ENCODE data around the gene PEX3.
"Not testable (repeated sequence)": the region's sequence is repeated elsewhere in the genome, so short reads cannot be mapped to it uniquely, and the experiment has no call there.

The PEX3 gene

DNA sequence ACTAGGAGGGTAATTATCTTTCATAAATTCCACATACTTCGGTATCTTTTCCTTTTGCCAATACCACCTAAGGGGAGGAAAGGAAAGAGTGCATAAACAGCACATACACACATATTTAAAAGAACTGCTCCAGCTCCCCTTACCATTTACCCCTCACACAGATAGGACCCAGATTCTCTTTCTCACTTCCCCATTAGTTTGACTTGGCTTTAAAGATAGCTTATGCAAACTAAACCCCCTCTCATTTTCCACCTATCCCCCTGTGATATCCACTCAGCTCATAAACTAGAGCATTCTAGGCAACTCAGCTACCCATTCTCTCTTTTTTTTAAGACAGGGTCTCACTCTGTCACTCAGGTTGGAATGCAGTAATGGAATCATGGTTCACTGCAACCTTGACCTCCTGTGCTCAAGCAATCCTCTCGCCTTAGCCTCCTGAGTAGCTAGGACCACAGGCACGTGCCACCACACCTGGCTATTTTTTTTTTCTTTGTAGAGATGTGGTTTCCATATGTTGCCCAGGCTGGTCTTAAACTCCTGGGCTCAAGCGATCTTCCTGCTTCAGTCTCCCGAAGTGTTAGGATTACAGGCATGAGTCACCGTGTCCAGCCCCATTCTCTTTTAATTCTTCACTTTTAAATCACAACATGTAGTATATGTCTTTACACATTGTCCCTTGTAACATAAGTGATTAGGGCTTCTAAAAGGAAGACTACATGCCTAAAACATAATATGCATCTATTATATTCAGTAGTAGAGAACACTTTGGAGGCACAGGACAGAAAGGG is 56.9 kb downstream of the PEX3 start:
- no peak for DNase-seq

DNA sequence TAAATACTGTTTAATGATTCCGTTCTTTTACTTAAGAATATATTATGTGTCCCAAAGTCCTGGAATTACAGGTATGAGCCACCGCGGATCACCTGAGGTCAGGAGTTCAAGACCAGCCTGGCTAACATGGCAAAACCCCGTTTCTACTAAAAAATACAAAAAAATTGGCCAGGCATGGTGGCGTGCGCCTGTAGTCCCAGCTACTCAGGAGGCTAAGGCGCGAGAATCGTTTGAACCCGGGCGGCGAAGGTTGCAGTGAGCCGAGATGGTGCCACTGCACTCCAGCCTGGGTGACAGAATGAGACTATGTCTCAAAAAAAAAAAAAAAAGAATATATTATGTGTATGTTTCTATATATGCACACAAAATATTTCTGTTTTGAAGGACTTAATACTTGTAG is 59.7 kb downstream of the PEX3 start:
- DNase-seq: not testable (repeated sequence)

DNA sequence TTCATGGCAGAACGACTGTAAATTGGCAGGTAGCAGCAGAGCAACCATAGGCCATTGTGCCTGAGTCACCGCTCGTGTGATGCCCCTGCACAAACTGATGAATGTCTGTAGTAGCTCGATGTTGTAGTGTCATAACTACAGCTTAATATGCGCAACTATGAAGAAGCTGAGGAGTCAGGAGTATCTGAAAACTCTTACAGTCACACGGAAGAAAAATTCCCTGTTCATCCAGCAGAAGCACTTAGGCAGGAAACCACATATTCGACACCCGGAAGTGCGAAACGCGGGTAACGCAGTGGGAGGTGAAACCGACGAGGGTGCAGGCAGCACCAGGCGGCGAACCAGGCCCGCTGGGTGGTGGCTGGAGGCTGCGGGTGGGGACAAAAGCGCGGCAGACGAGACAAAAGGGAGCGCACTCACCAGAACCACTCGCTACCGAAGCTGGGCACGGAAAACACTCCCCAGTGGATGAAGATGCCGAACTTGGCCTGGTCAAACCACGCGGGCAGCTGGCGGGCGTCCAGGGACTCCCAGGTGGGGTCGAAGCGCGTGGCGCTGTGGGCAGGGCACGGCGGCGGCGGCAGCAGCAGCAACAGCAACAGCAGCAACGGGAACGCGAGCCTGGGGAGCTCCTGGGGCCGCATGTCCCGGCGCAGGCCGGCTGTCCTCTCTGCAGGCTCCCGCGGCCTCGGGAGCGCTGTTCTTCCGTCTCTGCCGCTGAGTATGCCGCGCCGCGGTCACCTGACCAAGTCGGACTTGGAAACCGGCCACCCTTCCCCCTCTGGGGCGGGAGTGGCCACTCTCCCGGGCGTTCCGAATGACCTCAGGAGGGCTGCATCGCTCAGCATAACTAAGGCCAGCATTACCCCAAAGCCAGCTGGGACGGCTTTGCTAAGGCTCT is 60.6 kb downstream of the PEX3 start, which contains the start of gene FUCA2:
Gene FUCA2 (minus strand): TSS at position 730 of the 901 bp plus-strand sequence. CDS start 86 bp downstream, at position 644.
- peak; percentile 56 to 60 for DNase-seq

DNA sequence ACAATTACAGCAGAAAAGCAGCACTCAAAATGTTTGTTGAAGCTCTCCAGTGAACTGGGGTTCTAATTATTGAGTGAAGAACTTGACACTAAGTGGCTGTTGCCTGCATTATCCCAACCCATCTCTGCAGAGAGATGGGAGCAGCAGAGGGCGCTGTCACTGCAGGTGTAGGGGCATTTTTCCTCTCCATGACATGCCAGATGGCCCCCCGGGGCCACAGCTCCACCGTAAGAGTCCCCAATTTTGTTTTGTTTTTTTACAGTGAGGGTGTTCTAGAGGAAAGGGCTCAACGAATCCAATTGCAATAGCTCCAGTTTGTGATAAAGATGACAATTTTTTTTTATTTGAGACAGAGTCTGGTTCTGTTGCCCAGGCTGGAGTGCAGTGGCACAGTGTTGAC is 62.8 kb downstream of the PEX3 start:
- DNase-seq: peak; percentile 18 to 34

DNA sequence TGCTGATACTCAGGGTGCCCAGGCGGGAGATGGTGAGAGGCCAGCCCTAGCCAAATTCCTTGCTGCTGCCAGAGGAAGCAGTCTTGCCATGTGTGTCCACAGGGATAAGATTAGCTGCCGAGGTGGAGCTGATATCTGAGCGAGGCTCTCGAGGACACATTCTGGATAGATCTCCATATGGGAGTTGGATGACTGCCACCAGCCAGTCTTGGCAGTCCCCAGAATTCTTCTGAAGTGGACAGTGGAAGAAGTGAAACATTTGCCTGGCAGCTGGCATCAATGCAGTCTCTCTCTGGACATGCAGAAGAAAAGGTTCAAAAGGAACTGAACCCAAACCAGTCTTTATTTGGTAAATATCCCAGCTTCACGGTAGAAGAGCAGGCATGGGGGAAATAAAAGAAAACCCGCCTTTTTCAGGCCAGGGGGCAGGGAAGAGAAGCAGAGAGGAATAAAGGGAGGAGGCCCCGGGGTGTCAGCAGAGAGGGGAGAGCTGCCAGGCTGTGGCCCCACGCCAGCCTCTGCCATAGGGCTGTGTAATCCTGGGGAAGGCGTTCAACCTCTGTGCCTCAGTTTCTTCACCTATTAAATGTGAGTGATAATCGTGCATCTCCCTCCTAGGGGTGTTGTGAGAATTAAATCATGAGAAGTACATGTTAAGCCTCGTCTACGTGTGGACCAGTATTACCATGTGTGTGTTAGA is 64.6 kb downstream of the PEX3 start:
- DNase-seq: no peak

DNA sequence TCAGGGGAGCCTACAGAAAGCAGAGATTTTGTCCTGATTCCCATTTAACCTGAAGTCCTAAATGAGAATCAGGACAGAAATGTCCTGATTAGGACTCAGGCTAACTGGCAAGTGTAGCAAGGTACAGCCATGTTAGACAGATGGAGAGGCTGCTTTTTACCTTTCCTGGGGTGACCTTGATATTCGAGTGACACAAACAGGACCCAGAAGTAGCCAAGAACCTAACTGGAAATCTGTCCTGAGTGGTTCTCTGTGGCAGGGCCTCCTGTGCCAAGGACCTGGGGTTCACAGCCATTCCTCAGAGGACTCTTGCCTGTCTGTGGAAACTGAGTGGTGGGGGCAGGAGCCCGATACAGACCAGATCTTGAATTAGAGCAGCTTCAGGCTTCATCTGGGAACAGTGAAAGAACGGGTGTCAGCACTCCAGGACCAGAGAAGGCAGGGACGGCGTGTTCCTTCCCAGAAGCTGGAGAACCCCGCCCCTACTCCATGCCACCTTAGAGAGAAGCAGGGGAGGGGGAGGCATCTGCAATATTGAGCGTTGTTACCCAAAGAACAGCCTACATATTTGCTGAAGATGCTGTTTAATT is 65.3 kb downstream of the PEX3 start:
- no peak for DNase-seq

DNA sequence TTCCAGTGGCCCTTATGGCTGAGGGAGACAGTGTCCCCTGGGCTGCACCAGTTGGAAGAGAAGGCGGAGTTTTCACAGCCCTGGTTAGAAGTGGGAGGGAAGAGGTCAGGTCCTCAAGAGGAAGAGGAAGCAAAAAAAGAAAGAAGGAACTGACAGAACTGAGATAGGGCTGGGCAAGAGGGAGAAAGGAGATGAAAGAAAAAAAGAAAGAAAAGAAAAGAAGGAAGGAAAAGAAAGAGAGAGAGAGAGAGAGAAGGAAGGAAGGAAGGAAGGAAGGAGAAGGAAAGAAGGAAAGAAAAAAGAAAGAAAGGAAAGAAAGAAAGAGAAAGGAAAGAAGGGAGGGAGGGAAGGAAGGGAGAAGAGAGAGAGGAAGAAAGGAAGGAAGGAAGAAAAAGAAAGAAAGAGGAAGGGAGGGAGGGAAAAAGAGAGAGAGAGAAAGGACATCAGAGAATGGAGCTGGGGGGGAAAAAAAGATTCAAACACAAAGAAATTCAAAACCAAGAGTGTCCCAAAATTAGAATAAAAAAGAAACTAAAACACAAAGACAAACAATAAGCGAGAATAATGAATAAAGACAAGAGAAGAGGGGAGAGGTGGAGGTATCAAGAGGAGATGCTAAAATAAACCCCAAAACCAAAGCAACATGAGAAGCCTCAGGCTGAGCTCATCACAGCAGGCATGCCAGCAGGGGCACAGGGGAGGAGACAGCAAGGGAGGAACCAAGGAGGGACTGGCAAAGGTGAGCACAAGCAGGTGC is 66.3 kb downstream of the PEX3 start:
- DNase-seq: no peak

DNA sequence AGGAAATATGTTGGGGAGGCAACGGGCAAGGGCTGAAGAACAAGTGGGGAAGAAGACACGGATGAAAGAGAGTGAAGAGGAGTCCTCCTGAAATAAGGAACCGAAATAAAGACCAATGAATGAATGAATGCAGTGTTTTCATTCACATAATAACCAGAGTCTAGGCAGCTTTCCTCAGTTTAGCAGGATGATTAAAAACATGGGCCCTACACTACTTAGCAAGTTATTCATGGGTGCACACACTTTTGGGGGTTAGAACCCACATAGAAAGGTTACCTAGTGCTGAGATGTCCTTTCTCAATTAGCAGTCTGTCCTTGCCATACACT is 66.8 kb downstream of the PEX3 start:
- DNase-seq: no peak

DNA sequence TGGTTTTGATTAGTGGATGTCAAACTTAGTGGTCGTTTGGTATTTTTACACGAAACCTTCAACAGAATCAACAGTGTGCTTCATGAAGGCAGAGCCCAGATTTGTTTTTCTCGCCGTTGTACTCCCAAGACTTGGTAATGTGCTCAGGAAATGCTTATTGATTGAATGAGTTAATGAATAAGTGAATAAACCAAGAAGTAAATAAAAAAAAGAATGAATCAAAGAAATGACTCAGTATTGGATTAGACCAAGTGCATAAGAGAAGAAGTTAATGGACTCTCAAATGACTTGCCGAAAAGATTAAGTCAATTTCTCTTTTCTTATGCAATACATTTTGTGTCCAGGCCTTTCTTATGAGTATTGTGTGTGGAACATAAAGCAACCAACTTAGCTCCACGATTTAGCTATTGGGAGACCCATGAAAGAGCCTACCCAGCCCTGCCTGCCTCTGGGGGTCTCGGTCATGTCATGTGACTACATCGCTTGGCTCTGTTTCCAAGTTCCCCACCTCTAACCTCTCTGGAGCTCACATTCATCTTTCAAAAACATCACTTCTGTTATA is 71.5 kb downstream of the PEX3 start:
- DNase-seq: no peak

DNA sequence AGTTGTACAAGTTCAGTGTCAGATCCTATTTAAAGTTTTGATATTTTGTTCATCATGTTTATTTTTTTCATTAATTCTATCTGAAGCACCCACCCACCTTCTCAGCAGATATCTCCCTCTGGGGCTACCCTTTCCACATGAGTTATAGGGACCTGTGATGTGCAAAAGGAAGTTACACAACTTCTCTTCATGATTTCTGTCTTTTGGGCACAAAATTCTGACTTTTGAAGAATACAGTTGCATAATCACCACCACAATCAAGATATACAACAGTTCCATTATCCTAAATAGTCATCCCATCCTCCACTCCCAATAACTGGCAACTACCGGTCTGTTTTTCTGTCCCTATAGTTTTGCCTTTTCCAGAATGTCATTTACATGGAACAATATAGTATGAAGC is 74.8 kb downstream of the PEX3 start:
- no peak for DNase-seq

DNA sequence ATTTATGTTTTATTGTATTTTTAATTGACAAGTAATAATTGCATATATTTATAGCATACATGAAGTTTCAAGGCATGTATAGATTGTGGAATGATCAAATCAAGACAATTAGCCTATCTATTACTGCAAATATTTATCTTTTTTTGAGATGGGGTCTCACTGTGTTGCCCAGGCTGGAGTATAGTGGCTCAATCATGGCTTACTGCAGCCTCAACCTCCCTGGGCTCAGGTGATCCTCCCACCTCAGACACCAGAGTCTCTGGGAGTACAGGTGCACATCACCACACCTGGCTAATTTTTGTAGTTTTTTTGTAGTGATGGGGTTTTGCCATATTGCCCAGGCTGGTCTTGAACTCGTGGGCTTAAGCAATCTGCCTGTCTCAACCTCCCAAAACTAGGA is 77.1 kb downstream of the PEX3 start:
- DNase-seq: no peak

DNA sequence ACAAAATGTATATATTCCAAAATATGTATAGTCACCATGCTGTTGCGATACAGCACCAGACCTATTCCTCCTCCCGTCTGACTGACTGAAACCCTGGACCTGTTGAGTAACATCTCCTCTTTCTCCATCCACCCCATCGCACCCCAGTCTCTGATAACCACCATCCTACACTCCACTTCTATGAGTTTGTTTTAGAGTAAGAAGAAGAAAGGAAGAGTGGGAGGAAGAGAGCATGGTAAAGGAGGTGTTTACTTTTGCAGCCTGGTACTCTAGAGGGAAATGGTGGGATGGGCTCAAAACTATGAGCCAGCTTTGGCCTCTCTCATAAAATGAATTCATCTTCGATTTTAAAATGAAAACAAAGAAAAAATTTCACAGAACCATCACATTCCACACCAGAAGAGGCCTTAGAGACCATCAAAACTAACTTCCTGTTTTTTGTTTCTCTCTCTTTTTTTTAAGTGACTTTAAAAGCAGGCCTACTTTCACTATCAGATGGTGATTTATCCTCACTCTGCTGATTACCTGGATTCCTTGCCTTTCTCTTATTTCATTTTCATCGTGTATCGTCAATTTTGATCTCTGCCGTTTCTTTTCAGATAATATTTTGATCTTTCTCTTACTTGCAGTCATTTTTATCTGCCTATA is 77.7 kb downstream of the PEX3 start:
- DNase-seq: no peak

DNA sequence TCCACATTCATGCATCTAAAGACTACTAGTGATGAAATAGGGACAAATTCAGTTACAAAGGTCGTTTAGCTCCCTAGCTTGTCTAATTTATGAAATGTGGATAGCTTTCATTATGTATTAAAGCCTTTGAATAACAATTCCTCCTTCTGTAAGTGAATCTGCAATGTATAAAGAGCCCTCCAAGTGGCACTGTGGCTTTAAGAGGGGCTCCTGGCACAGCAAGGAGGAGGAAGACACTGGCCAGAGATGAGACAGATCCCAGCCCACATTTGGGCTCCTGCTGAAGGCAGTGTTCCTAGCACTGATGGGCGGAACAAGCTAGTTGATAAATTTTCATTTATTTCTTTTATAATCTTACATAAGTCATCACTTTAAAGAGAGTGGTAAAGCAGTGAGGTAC is 78.5 kb downstream of the PEX3 start:
- no peak for DNase-seq

DNA sequence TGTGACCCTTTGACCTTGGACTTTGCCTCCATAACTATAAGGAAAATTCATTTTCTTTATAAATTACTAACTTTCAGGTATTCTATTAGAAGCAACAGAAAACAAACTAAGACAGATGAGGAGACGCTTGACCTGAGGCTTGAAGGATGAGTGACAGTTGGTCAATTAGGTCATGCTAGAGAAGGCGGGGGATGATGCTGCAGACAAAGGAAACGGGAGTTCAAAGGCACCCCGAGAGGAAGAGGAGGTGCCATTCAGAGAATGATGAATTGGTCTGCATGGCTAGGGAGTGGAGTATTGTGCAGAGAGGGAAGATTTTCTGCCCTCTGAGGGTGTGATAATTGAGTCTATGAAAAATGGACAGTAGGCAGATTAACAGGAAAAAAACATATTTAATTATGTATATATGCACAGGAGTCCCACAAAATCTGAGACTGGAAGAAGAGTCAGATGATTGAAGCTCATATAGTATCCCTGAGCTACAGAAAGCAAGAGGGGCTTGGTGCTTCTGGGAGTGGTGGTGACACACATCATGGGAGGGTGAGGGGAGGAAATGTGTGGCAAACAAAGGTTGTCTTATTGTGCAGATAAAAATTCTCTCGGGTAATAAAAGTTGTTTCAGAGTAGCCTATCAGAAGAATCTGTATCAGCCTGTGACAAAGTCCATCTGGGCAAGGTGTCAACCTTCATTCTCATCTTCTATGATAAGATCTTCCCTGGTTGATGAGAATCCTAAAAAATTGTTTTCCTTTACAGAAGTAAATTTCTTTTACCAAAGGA is 81.3 kb downstream of the PEX3 start:
- no peak for DNase-seq

DNA sequence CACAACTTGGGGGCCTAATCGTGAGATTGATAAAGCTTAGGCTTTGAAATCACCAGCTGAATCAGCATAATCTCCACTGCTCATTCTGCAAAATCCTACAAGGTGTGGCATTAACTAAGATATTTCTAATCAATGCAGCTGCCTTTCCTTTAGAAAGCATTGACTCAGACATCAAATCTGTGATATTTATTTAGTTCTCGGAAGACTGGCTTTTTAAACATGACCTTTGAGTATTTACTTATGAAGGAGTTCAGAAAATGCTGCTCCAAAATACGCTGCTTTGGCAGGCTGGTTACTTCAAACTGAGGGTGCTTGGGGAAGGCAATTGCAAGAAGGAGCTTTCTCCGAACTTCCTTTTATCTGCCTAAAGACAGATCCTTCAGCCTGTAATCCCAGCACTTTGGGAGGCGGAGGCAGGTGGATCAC is 84.6 kb downstream of the PEX3 start:
- no peak for DNase-seq

DNA sequence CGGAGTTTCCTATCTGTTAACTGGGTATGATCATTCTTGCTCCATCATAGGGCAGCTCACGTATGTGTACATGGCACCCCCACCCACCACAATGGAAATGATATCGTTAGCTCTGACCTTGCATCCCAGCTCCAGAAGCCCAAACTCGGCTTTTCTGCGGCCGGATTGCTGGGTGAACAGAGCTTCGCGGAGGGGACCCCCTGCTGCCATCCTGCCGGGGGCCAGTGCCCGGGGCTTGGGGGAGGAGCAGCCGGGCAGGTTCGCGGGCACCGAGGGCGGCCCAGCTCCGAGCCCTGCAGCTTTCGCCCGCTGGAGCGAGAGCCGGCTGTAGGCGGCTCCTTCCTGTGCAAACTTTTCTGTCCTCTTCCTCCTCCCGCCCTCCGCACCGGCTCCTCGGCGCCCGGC is 85.9 kb downstream of the PEX3 start:
- peak; percentile 36 to 41 for DNase-seq

DNA sequence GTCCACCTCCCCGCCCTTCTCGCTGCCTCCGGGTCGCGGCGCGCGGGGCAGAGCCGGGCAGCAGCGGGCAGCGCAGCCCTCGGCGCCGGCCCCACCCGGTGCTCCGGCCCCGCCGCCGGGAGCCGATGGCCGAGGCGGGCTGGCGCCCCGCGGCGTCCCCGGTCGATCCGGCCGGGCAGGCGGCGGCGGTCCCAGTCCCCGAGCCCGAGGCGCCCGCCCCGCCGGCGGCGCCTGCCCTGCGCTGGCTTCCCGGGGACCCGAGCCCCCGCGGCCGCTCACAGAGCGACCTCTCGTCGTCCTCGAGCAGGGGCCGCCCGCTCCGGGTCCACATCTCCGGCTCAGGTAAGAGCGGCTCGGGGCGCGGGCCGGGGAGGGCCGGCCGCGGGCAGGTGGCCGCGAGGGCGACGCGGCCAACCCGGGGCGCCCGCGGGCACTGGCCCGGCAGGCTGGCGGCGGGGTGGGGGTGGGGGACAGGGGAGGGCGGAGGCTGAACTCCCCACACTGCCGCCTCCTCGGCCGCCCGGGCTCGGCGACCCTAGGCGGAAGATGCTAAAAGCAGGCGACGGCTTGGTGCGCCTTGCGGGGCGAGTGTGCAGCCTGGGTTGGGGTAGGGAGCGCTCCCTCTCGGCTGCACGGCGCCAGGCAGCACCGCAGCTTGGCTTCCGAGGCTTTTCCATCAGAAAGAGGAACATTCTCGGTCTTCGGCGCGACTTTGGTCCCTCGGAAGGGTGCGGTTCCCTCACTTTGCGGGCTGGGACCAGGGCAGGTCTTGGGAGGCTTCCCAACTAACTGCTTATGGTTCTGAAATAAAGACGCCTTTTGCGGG is 86.5 kb downstream of the PEX3 start:
- peak in 1 of 2 donors; percentile 52 for DNase-seq

DNA sequence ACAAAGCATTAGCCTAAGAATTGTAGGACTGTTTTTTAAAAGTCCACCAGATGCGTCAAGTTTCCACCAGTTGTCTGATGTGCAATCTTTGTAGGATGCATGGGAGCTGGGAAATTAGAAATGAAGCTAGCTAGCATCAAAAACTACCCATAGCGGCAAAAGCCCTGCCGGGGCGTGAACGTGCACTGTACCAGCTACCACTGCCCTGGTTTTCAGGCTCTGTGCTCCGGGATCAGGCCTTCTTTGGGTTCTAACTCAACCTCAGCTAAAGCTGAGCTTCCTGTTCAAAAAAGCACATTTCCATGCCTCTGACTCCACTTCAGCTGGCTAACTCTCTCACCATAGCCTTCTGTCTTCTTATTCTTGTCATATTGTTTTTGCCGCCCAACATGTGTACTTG is 87.8 kb downstream of the PEX3 start:
- no peak for DNase-seq

DNA sequence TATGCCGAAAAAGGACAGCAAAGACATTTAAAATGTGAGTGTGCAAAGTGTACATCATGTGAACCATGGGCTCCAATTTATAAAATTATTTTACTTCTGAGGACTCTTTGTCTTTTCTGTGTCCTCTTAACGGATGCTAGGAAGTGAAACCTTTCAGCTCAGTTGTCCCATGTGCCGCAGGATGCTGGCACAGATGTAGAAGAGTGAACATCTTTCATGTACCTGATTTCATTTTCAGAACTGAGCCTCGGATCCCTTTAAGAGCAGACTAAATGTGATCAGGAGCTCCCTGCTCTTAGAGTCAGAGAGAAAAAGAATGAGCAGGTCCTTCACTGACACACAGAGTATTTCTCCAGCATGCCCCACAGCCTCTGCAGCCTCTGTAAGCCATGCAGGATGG is 88.5 kb downstream of the PEX3 start:
- no peak for DNase-seq

DNA sequence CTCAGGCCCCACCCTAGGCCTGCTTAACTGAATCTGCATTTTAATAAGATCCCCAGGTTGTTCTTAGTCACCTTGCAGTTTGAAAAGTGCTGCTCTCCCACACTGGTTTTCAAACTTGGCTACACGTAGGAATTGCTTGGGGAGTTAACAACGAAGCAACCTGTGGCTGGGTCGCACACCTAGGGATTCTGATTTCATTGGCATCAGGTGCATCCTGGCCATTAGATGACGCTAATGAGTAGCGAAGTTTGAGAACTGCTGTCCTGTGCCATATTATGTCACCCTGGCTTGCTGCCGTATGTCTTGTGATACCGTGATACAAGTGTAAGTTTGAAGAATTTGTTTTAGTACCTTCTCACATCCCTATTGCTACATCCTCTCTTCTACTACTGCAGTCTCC is 89.1 kb downstream of the PEX3 start:
- DNase-seq: no peak
